ENCODE results near the gene GEMIN2. TPM values are rescaled to one million over a fixed set of nuclear protein-coding genes. Genes with fewer than 3 reads are reported as not detected.
"Not testable (repeated sequence)": the region's sequence is repeated elsewhere in the genome, so short reads cannot be mapped to it uniquely, and the experiment has no call there.

Gene GEMIN2
- total RNA-seq (1 to 10 TPM; 5.6 to 9.7 (median 7.9) TPM), polyA plus RNA-seq (10 to 100 TPM in 1 of 2 donors, 1 to 10 TPM in 1; 6.4 to 13.1 TPM)
- long read RNA-seq, donor 1, transcript GEMIN2-202 (10 exons, 1,420 nt), result major isoform, 8 of 10 reads
- long read RNA-seq, donor 1, partial matches to known transcripts, result 0 of 10 reads
- long read RNA-seq, donor 1, other reads (novel, unspliced or antisense), result 0 of 10 reads
- long read RNA-seq, donor 2, transcript GEMIN2-202 (10 exons, 1,420 nt), result major isoform, 8 of 10 reads
- long read RNA-seq, donor 2, partial matches to known transcripts, result 1 of 10 reads
- long read RNA-seq, donor 2, other reads (novel, unspliced or antisense), result 0 of 10 reads
- long read RNA-seq, donor 3, transcript GEMIN2-202 (10 exons, 1,420 nt), result major isoform, 18 of 23 reads
- long read RNA-seq, donor 3, partial matches to known transcripts, result 0 of 23 reads
- long read RNA-seq, donor 3, other reads (novel, unspliced or antisense), result 1 of 23 reads

GRCh38 chr14:39114073-39114838 is at the start of gene GEMIN2:
Gene GEMIN2 (plus strand): TSS chr14:39114323. CDS start chr14:39114339, 16 bp downstream.
- H3K9me3 ChIP-seq, result no peaks in the 10 kb centered on the region
- 1% methylated on average over 40 of the region's 40 CpGs for WGBS, 2 donors
- H3K27me3 ChIP-seq, result no peaks in the 10 kb centered on the region
- ATAC-seq (peak; percentile 99 to 100 (median 100)), DNase-seq (peak; percentile 92 to 93)
- intact Hi-C loops (cut with DNase I), result loop anchor here in 4 of 10 donors (5.0 to 10.0 kb wide), 4 partner anchors 58 to 251 kb away; partner anchors contain the start of gene TRAPPC6B (in 1 of the 4)
- H3K27ac ChIP-seq, result peak within 1 kb of the TSS in 9 of 10 donors; percentile 51 to 87 (median 77)
- H3K36me3 ChIP-seq, result peaks cover 0 to 33% (median 12%) of the 10 kb centered on the region in 9 donors
- no peak for TF ChIP-seq CTCF (IDR thresholded peaks at IDR 0.05)
- peak within 1 kb of the TSS; percentile 57 to 91 (median 74) for H3K4me3 ChIP-seq
- H3K4me1 ChIP-seq, result peaks cover 0 to 19% (median 13%) of the 10 kb centered on the region in 9 donors

- H3K27ac ChIP-seq; ATAC-seq; H3K4me3 ChIP-seq; H3K9me3 ChIP-seq; intact Hi-C loops (cut with DNase I); H3K4me1 ChIP-seq; DNase-seq; H3K27me3 ChIP-seq: not testable (repeated sequence)
- WGBS, 2 donors, result 98 to 99% methylated on average over 7 of the region's 7 CpGs
- peaks cover 0 to 100% (median 63%) of the 10 kb centered on the region in 9 donors for H3K36me3 ChIP-seq
Measured at GRCh38 chr14:39069169-39069805, 44.8 kb upstream of the GEMIN2 start.

- peaks cover 0 to 100% (median 62%) of the 10 kb centered on the region in 9 donors for H3K36me3 ChIP-seq
- 97 to 99% methylated on average over 5 of the region's 5 CpGs for WGBS, 2 donors
Measured at GRCh38 chr14:39069923-39070322, 44.2 kb upstream of the GEMIN2 start.

GRCh38 chr14:39071096-39071495 is 43.0 kb upstream of the GEMIN2 start:
- no peak for TF ChIP-seq CTCF (IDR thresholded peaks at IDR 0.05)
- no peak overlapping the region for H3K4me3 ChIP-seq
- H3K4me1 ChIP-seq, result no peaks in the 10 kb centered on the region
- ATAC-seq, result no peak
- intact Hi-C loops (cut with DNase I), result no loop called here
- no peaks in the 10 kb centered on the region for H3K9me3 ChIP-seq
- H3K36me3 ChIP-seq, result peaks cover 0 to 100% (median 68%) of the 10 kb centered on the region in 9 donors
- no peaks in the 10 kb centered on the region for H3K27me3 ChIP-seq
- DNase-seq, result no peak
- no peak overlapping the region for H3K27ac ChIP-seq
- 93 to 98% methylated on average over 2 of the region's 2 CpGs for WGBS, 2 donors

More at GRCh38 chr14:39069923-39070322, 44.2 kb upstream of the GEMIN2 start:
- ATAC-seq (no peak), DNase-seq (no peak)
- Histone ChIP-seq H3K4me3 (no peak overlapping the region), H3K4me1 (no peaks in the 10 kb centered on the region), H3K27me3 (no peaks in the 10 kb centered on the region), H3K27ac (no peak overlapping the region), H3K9me3 (no peaks in the 10 kb centered on the region)
- TF ChIP-seq CTCF (IDR thresholded peaks at IDR 0.05), result no peak
- intact Hi-C loops (cut with DNase I), result no loop called here
